HFFc6 (cell line): ENCODE measurements around the gene SLC25A33. TPM values are rescaled to one million over a fixed set of nuclear protein-coding genes. Genes with fewer than 3 reads are reported as not detected.

ENCODE experiments used
- DNase-seq: peaks from one replicate; pipeline ENCODE4 v3.0.0-alpha.2; 2018
- H3K27ac Mint-ChIP-seq: 2 replicates; pipeline ENCODE4 v1.8.0; 2020; ENCODE audit warnings: mild to moderate bottlenecking, mixed read lengths
- H3K27me3 Mint-ChIP-seq: 2 replicates; pipeline ENCODE4 v1.8.0; 2021; ENCODE audit warnings: mild to moderate bottlenecking, moderate library complexity, mixed read lengths; ENCODE audit not compliant: insufficient read depth
- H3K36me3 Mint-ChIP-seq: 2 replicates; pipeline ENCODE4 v1.8.0; 2021; ENCODE audit warnings: low read depth, mixed read lengths
- H3K4me1 Mint-ChIP-seq: 2 replicates; pipeline ENCODE4 v1.8.0; 2020; ENCODE audit warnings: low read depth, mixed read lengths
- H3K4me3 Mint-ChIP-seq: 2 replicates; pipeline ENCODE4 v1.8.0; 2020; ENCODE audit warnings: mild to moderate bottlenecking, moderate library complexity, mixed read lengths
- H3K9me3 Mint-ChIP-seq: 2 replicates; pipeline ENCODE4 v1.8.0; 2020; ENCODE audit warnings: mild to moderate bottlenecking, mixed read lengths
- CTCF ChIP-seq: fragments of 200-600 bp; sonication (generic); IDR thresholded peaks from 2 replicates; pipeline ENCODE4 v1.5.0; 2021; ENCODE audit warnings: antibody characterized with exemption, mild to moderate bottlenecking
- total RNA-seq, 6 experiments: library from RNA; stranded (reverse); fragmentation: NEBNext Ultra II Directional; extraction: Animal tissue kit (Norgen Biotek cat#: 25700); gene quantifications; 2 replicates in 1 of 6; 3 replicates in 5 of 6; pipeline ENCODE4 v1.2.3, GENCODE V29; 2021

The SLC25A33 gene
- total RNA-seq, 6 experiments from 2014 or later, result 3.3 to 4.7 (median 4.0) TPM

- H3K27me3 Mint-ChIP-seq, result peaks cover 14% of the 10 kb centered on the region; the same call in 1 of the 2 replicates
- no peaks in the 10 kb centered on the region for H3K36me3 Mint-ChIP-seq
- DNase-seq, result no peak
- TF ChIP-seq CTCF, result no peak
- peaks cover 6% of the 10 kb centered on the region for H3K4me1 Mint-ChIP-seq
- H3K4me3 Mint-ChIP-seq, result no peak overlapping the region
- peaks cover 3% of the 10 kb centered on the region for H3K9me3 Mint-ChIP-seq
- H3K27ac Mint-ChIP-seq, result no peak overlapping the region
These were observed 90.4 kb downstream of the SLC25A33 start for GRCh38 chr1:9629445-9630201.

GRCh38 chr1:9630331-9631111, 91.3 kb downstream of the SLC25A33 start:
- Mint-ChIP-seq H3K4me3 (no peak overlapping the region), H3K9me3 (peaks cover 11% of the 10 kb centered on the region), H3K4me1 (peaks cover 6% of the 10 kb centered on the region), H3K27ac (no peak overlapping the region), H3K36me3 (no peaks in the 10 kb centered on the region), H3K27me3 (peaks cover 17% of the 10 kb centered on the region; the same call in 1 of the 2 replicates)
- no peak for DNase-seq
- no peak for TF ChIP-seq CTCF

GRCh38 chr1:9631613-9632012, 92.3 kb downstream of the SLC25A33 start:
- H3K4me1 Mint-ChIP-seq, result no peaks in the 10 kb centered on the region
- H3K27ac Mint-ChIP-seq, result no peak overlapping the region
- H3K4me3 Mint-ChIP-seq, result no peak overlapping the region
- H3K27me3 Mint-ChIP-seq, result peaks cover 26% of the 10 kb centered on the region
- no peak for TF ChIP-seq CTCF
- no peaks in the 10 kb centered on the region for H3K36me3 Mint-ChIP-seq
- no peak for DNase-seq
- peaks cover 11% of the 10 kb centered on the region for H3K9me3 Mint-ChIP-seq

GRCh38 chr1:9633493-9633892, 94.2 kb downstream of the SLC25A33 start:
- Mint-ChIP-seq H3K27ac (no peak overlapping the region), H3K4me1 (no peaks in the 10 kb centered on the region), H3K4me3 (no peak overlapping the region), H3K9me3 (peaks cover 11% of the 10 kb centered on the region), H3K36me3 (no peaks in the 10 kb centered on the region), H3K27me3 (peaks cover 29% of the 10 kb centered on the region)
- TF ChIP-seq CTCF, result no peak
- DNase-seq, result no peak

GRCh38 chr1:9634582-9634981, 95.3 kb downstream of the SLC25A33 start:
- H3K4me1 Mint-ChIP-seq, result no peaks in the 10 kb centered on the region
- no peak for TF ChIP-seq CTCF
- H3K4me3 Mint-ChIP-seq, result no peak overlapping the region
- no peak for DNase-seq
- H3K36me3 Mint-ChIP-seq, result no peaks in the 10 kb centered on the region
- H3K9me3 Mint-ChIP-seq, result peaks cover 11% of the 10 kb centered on the region
- H3K27ac Mint-ChIP-seq, result no peak overlapping the region
- H3K27me3 Mint-ChIP-seq, result peaks cover 29% of the 10 kb centered on the region

Other genes starting within 250 kb of the SLC25A33 start
- gene SPSB1, start 246.6 kb upstream of the SLC25A33 start, total RNA-seq, result 10 to 100 TPM in 1 of 6 experiments, 1 to 10 TPM in 5; 5.9 to 10.4 (median 8.6) TPM
- 10 to 100 TPM; 10.5 to 14.0 (median 11.2) TPM for gene TMEM201, start 49.4 kb downstream of the SLC25A33 start, total RNA-seq
- 10 to 100 TPM in 2 of 6 experiments, 1 to 10 TPM in 4; 7.3 to 14.6 (median 9.2) TPM for gene PIK3CD, start 112.3 kb downstream of the SLC25A33 start, total RNA-seq